Gastrocnemius medialis (tissue), 4 donors: Measurements from ENCODE around the gene GJA5.

Experiments used
- CTCF ChIP-seq, 5 experiments: fragments of 450-650 bp in 3 of 5; fragments of 200-600 bp in 2 of 5; sonication (generic) in 2 of 5; IDR thresholded peaks in 4 of 5; conservative IDR thresholded peaks in 1 of 5; 1 replicate in 4 of 5; 2 replicates in 1 of 5; pipeline ENCODE4 v1.5.1; 2016 to 2019; ENCODE audit warnings: antibody characterized with exemption in 5 of 5, mild to moderate bottlenecking in 3 of 5, moderate library complexity in 3 of 5
- POLR2A ChIP-seq, 2 donors: fragments of 450-650 bp; IDR thresholded peaks; one replicate each; pipeline ENCODE4 v1.6.1; 2017; ENCODE audit warnings: antibody characterized with exemption in 2 of 2, mild to moderate bottlenecking in 2 of 2, moderate library complexity in 2 of 2

GRCh38 chr1:147722124-147722523 is 38.3 kb downstream of the GJA5 start:
- TF ChIP-seq CTCF (IDR thresholded peaks at IDR 0.05 in 4 of 5, conservative IDR thresholded peaks at IDR 0.05 in 1 of 5) (no peak), POLR2A (IDR thresholded peaks at IDR 0.05) (no peak)
